ENCODE measurements around the gene IKZF5. TPM values are rescaled to one million over a fixed set of nuclear protein-coding genes. Genes with fewer than 3 reads are reported as not detected.

Gene IKZF5
- total RNA-seq, 1 experiment from 2014 or later: 8.6 TPM

- Histone ChIP-seq H3K36me3 (ENCODE audit: control insufficient read depth, insufficient read depth, low read length) (peaks cover 31% of the 10 kb centered on the region), H3K27ac (ENCODE audit: low read length) (no peak overlapping the region), H3K9me3 (ENCODE audit: control insufficient read depth, insufficient read depth, low read depth, low read length) (no peaks in the 10 kb centered on the region), H3K4me1 (ENCODE audit: control insufficient read depth, insufficient read depth, low read length) (peaks cover 9% of the 10 kb centered on the region; the same call in 1 of the 2 replicates), H3K4me3 (ENCODE audit: low read depth in 2 of 2, low read length in 2 of 2) (no peak overlapping the region), H3K27me3 (ENCODE audit: control insufficient read depth, insufficient read depth, low read length) (no peaks in the 10 kb centered on the region)
- ChIA-PET POLR2A (no interaction called here), CTCF (no interaction called here)
- ATAC-seq: no peak
- in situ Hi-C loops (cut with HindIII; ENCODE audit: low pct_unique_long_range_greater_than_20kb, low sequenced_read_pairs): no loop called here
- no peak for DNase-seq (ENCODE audit: low read depth, low spot score)
- TF ChIP-seq TCF7L2 (IDR thresholded peaks at IDR 0.05; ENCODE audit: low read depth, low read length): no peak
- no TSS peak for BruUV-seq (replicated peaks)
- intact Hi-C loops (cut with micrococcal nuclease; ENCODE audit: unreplicated experiment): no loop called here
These were observed 59.3 kb downstream of the IKZF5 start for GRCh38 chr10:122949296-122949695.

Other genes starting within 250 kb of the IKZF5 start
- 2.9 TPM for gene CUZD1, start 162.9 kb downstream of the IKZF5 start, total RNA-seq (2021; ENCODE audit: unreplicated experiment)
- gene FAM24B, start 129.2 kb downstream of the IKZF5 start, total RNA-seq (2021; ENCODE audit: unreplicated experiment): 21.3 TPM
- gene FAM24A, start 98.2 kb downstream of the IKZF5 start, total RNA-seq (2021; ENCODE audit: unreplicated experiment): not detected
- 21.7 TPM for gene C10orf88, start 54.6 kb downstream of the IKZF5 start, total RNA-seq (2021; ENCODE audit: unreplicated experiment)
- gene PSTK, start 28.4 kb downstream of the IKZF5 start, total RNA-seq (2021; ENCODE audit: unreplicated experiment): 15.8 TPM
- gene ACADSB, start 211 bp upstream of the IKZF5 start, total RNA-seq (2021; ENCODE audit: unreplicated experiment): 19.2 TPM
- 15.2 TPM for gene HMX3, start 127.2 kb upstream of the IKZF5 start, total RNA-seq (2021; ENCODE audit: unreplicated experiment)
- gene HMX2, start 139.3 kb upstream of the IKZF5 start, total RNA-seq (2021; ENCODE audit: unreplicated experiment): 2.7 TPM
- gene BUB3, start 145.6 kb upstream of the IKZF5 start, total RNA-seq (2021; ENCODE audit: unreplicated experiment): 237 TPM